ENCODE data around the gene CTAGE9. TPM values are rescaled to one million over a fixed set of nuclear protein-coding genes. Genes with fewer than 3 reads are reported as not detected.

CTAGE9 gene
- total RNA-seq, 1 experiment from 2014 or later: not detected

DNA sequence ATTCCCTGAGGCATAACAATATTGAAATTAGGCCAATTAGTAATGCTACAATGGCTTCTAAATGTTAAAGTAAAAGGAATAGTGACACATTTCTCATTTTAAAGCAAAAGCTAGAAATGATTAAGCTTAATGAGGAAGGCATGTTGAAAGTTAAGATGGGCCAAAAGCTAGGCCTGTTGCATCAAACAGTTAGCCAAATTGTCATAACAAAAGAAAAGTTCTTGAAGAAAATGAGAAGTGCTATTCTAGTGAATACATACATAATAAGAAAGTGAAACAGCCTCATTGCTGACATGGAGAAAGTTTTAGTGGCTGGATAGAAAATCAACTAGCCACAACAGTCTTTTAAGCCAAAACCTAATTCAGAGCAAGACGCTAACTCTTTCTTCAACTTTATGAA, 22.5 kb downstream of the CTAGE9 start:
- TF ChIP-seq, protein P1, sequence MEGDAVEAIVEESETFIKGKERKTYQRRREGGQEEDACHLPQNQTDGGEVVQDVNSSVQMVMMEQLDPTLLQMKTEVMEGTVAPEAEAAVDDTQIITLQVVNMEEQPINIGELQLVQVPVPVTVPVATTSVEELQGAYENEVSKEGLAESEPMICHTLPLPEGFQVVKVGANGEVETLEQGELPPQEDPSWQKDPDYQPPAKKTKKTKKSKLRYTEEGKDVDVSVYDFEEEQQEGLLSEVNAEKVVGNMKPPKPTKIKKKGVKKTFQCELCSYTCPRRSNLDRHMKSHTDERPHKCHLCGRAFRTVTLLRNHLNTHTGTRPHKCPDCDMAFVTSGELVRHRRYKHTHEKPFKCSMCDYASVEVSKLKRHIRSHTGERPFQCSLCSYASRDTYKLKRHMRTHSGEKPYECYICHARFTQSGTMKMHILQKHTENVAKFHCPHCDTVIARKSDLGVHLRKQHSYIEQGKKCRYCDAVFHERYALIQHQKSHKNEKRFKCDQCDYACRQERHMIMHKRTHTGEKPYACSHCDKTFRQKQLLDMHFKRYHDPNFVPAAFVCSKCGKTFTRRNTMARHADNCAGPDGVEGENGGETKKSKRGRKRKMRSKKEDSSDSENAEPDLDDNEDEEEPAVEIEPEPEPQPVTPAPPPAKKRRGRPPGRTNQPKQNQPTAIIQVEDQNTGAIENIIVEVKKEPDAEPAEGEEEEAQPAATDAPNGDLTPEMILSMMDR (conservative IDR thresholded peaks at IDR 0.05): no peak
- Mint-ChIP-seq H3K4me1 (peaks cover 7% of the 10 kb centered on the region in 2 experiments), H3K4me3 (no peak overlapping the region), H3K9me3 (no peaks in the 10 kb centered on the region), H3K27ac (no peak overlapping the region; a peak in 1 of 7 replicates), H3K27me3 (ENCODE audit: low read depth) (peaks cover 8% of the 10 kb centered on the region), H3K36me3 (ENCODE audit: insufficient read depth in 1 of 3, low read depth in 3 of 3) (no peaks in the 10 kb centered on the region)
- H3K79me2 ChIP-seq (ENCODE audit: insufficient read depth, low read length): no peaks in the 10 kb centered on the region
- DNase-seq: no peak
- H3K18ac ChIP-seq (ENCODE audit: insufficient read length, low read depth, low read length): no peak overlapping the region
- H2BK15ac ChIP-seq (ENCODE audit: low read depth, low read length): no peak overlapping the region
- no peak overlapping the region for H2BK120ac ChIP-seq (ENCODE audit: low read depth, low read length, poor library complexity, severe bottlenecking)
- H3K23me2 ChIP-seq (ENCODE audit: insufficient read length, low read depth, low read length, poor library complexity, severe bottlenecking): no peaks in the 10 kb centered on the region
- no peak overlapping the region for H3K27ac ChIP-seq (ENCODE audit: insufficient read length, low read depth, low read length)
- H3K27me3 ChIP-seq (ENCODE audit: insufficient read depth, low read length): no peaks in the 10 kb centered on the region
- H3K14ac ChIP-seq (ENCODE audit: insufficient read depth, low read length): no peak overlapping the region
- H3K4ac ChIP-seq (ENCODE audit: low read depth, low read length): no peak overlapping the region
- H2AFZ ChIP-seq (ENCODE audit: low read length): no peak overlapping the region
- H4K91ac ChIP-seq (ENCODE audit: insufficient read length, low read depth, low read length): no peak overlapping the region
- no peak overlapping the region for H3K23ac ChIP-seq (ENCODE audit: insufficient read length, low read depth, low read length)
- no peaks in the 10 kb centered on the region for H4K20me1 ChIP-seq (ENCODE audit: control insufficient read depth, insufficient read depth, insufficient read length)
- no peak overlapping the region for H3K56ac ChIP-seq (ENCODE audit: insufficient read length, low read depth, low read length)
- H3K79me1 ChIP-seq (ENCODE audit: insufficient read depth, low read depth, low read length, poor library complexity, severe bottlenecking): no peaks in the 10 kb centered on the region
- no peak overlapping the region for H4K8ac ChIP-seq (replicated peaks; ENCODE audit: insufficient read length, low read depth, low read length)
- no peak overlapping the region for H2AK5ac ChIP-seq (ENCODE audit: insufficient read length, low read length)
- no CpG with 5 or more reads among the region's 1 CpG for WGBS (ENCODE audit: extremely low coverage, insufficient read length, low lambda C conversion rate)
- H3K9ac ChIP-seq (ENCODE audit: extremely low read depth, insufficient read length, low read length): no peak overlapping the region
- H2BK12ac ChIP-seq (ENCODE audit: insufficient read length, low read depth, low read length): no peak overlapping the region
- H3K4me2 ChIP-seq (ENCODE audit: insufficient read depth, insufficient read length, low read length): no peak overlapping the region
- no peak overlapping the region for H3T11ph ChIP-seq (ENCODE audit: low read length)
- no peak overlapping the region for H4K5ac ChIP-seq (ENCODE audit: insufficient read length, low read depth, low read length)
- no peak overlapping the region for H2BK20ac ChIP-seq (ENCODE audit: low read depth, low read length, poor library complexity, severe bottlenecking)
- no peaks in the 10 kb centered on the region; the same call in 1 of the 2 replicates for H3K4me1 ChIP-seq (ENCODE audit: insufficient read depth, low read length)
- H2BK5ac ChIP-seq (ENCODE audit: insufficient read length, low read length): no peak overlapping the region
- no peaks in the 10 kb centered on the region for H3K9me3 ChIP-seq (ENCODE audit: control insufficient read depth, low read depth, low read length)
